GM18505 (cell line): Measurements from ENCODE around the gene POU6F2.

Source experiments
- ATAC-seq: cut with Tn5 transposase; IDR thresholded peaks from one replicate; pipeline ENCODE4 v1.9.1; 2021; ENCODE audit not compliant: unreplicated experiment
- POLR2A ChIP-seq: IDR thresholded peaks from 4 replicates; pipeline ENCODE4 v1.6.1; 2011; ENCODE audit warnings: borderline replicate concordance; ENCODE audit not compliant: insufficient read depth, insufficient read length; ENCODE audit errors: extremely low read depth

The POU6F2 gene

GRCh38 chr7:39056153-39056552 lies 78.4 kb downstream of the POU6F2 start:
- ATAC-seq = no peak
- TF ChIP-seq POLR2A = no peak

- no peak for ATAC-seq
- no peak for TF ChIP-seq POLR2A
Measured at GRCh38 chr7:39062811-39063210, 85.1 kb downstream of the POU6F2 start.

- ATAC-seq = no peak
- TF ChIP-seq POLR2A = no peak
Measured at GRCh38 chr7:39069031-39069430, 91.3 kb downstream of the POU6F2 start.

GRCh38 chr7:39069896-39070881 lies 92.5 kb downstream of the POU6F2 start:
- ATAC-seq = no peak
- TF ChIP-seq POLR2A = no peak

DNA sequence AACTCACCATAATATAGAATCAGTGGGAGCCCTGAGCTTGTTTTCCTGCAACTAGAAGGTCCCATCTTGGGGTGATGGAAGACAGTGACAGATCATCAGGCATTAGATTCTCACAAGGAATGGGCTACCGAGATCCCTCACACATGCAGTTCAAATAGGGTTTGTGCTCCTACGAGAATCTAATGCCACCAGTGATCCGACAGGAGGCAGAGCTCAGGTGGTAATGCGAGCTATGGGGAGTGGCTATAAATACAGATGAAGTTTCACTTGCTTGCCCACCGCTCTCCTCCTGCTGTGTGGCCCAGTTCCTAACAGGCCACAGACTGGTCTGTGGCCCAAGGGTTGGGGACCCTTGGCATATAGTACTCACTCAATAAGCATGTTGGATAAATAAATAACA lies 93.4 kb downstream of the POU6F2 start:
- no peak for ATAC-seq
- TF ChIP-seq POLR2A = no peak

- TF ChIP-seq POLR2A = no peak
- no peak for ATAC-seq
Measured at GRCh38 chr7:39073432-39073831, 95.7 kb downstream of the POU6F2 start.

DNA sequence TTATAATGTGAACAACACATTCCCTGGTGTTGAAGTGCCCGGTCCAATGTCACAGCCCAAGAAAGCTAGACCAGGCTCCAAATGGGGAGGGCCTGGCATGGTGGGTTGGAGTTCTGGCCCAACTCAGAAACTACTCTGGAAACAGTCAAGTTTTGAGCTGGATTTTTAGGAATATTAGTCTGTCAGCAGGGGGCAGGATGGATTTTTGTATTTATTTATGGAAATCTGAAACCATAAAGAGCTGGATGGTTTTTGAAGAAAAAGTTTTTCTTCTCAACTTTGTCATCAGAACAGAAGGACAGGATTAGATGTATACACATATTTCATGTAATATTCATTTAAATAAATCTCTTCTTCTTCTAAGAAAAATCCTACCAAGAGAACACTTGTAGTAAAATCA lies 97.5 kb downstream of the POU6F2 start:
- ATAC-seq = no peak
- TF ChIP-seq POLR2A = no peak

- no peak for TF ChIP-seq POLR2A
Measured at GRCh38 chr7:39083781-39084180, 106.1 kb downstream of the POU6F2 start.

DNA sequence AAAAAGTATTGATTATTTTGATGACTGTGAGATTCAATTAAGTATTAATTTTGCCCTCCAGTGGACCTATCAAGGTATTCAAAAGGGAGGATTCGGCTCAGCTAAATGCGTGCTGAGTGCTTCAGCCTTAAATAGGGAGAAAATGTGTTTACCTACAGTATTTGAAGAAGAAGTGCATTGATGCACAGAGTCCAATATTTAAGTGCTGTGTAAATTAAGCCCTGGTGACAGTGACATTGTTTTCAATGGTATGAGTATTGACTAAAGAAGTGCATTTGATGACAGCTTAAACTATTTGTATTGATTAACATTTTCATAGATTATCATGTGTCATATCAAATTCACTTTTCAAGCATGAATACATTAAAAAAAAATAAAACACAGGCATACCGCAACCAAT lies 106.6 kb downstream of the POU6F2 start:
- ATAC-seq = no peak
- TF ChIP-seq POLR2A = no peak

More at GRCh38 chr7:39083781-39084180, 106.1 kb downstream of the POU6F2 start:
- ATAC-seq = no peak

GRCh38 chr7:39085189-39085588 lies 107.5 kb downstream of the POU6F2 start:
- no peak for TF ChIP-seq POLR2A
- ATAC-seq = no peak

GRCh38 chr7:39085590-39086049 lies 107.9 kb downstream of the POU6F2 start:
- no peak for TF ChIP-seq POLR2A
- ATAC-seq = no peak

DNA sequence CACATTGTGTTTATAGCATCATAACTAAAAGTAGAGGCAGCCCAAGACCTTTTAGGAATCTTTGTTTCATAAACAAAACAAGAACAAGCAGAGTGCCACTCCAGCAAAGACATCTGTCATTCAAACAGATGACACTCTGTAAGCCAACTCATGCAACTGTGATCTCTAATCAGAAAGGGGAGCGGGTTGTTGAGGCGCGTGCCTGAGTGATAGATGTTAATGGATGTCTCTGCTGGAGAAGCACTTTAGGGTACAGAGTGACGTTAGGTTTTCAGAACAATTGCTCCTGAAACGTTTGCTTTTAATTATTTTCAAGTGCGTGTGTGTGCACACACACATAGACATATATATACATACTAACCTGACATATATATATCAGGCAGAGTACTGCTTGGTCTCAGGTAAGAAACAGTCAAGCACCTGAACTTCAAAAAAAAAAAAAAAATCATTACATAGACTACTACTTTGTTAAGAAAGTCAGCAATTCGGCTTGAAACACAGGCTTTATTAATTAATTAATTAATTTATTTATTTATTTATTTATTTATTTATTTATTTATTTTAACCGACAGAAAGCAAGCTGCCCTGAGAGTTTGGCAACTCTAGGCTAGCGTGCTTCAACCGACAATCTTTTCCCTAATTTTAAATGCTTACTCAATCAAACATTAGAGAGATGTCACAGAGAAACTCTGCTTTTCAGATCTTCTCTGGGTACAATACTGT lies 109.1 kb downstream of the POU6F2 start:
- no peak for ATAC-seq
- TF ChIP-seq POLR2A = no peak

GRCh38 chr7:39088730-39089593 lies 111.3 kb downstream of the POU6F2 start:
- ATAC-seq = no peak
- no peak for TF ChIP-seq POLR2A

- no peak for ATAC-seq
- no peak for TF ChIP-seq POLR2A
Measured at GRCh38 chr7:39091145-39091544, 113.4 kb downstream of the POU6F2 start.

DNA sequence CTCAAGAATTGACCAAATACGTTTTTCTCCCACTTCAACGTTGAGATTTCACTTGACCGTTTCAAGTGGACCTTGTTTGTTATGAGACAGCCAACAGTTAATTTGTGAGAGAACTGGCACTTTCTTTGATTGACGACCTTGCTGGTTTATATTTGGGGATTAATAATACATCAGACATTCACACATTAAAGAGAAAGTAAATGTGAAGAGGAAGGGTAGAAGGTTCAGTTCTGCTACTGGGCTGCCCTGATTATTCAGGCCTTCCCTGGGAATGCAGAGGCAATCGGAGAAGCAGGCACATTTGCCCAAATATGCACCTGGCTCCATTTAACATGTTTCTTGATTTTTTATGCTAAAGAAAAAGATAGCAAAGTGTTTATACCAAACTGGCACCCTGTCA lies 114.1 kb downstream of the POU6F2 start:
- TF ChIP-seq POLR2A = no peak
- ATAC-seq = no peak
